H1 (cell line): ENCODE results near the gene PRKN. TPM values are rescaled to one million over a fixed set of nuclear protein-coding genes. Genes with fewer than 3 reads are reported as not detected.

Source experiments
- CTCF ChIA-PET: fragments of 300-600 bp; sonication (Branson Sonifier 250); formaldehyde crosslinking; loops from one replicate; lab custom pipeline; 2021; ENCODE audit not compliant: partially characterized antibody; lab: Charles Lee
- POLR2A ChIA-PET: fragments of 300-600 bp; sonication (Branson Sonifier 250); formaldehyde crosslinking; loops from one replicate; lab custom pipeline; 2021; ENCODE audit warnings: inconsistent platforms; ENCODE audit not compliant: partially characterized antibody; lab: Charles Lee
- DNase-seq, 2 experiments: peaks; one replicate each; pipeline versions ENCODE4 v3.0.0 to v3.0.0-alpha.2; 2010 to 2022; ENCODE audit warnings: low spot score in 2 of 2, low read depth in 1 of 2, mixed read lengths in 1 of 2
- FAIRE-seq: peaks from 2 replicates; lab custom pipeline; 2011; peaks lifted over from hg19 to GRCh38; lab: Jason Lieb, UNC
- H2AFZ ChIP-seq: 2 replicates; pipeline ENCODE4 v1.8.1; 2012; ENCODE audit warnings: low read length, inconsistent platforms
- H2AK5ac ChIP-seq: 2 replicates; pipeline ENCODE4 v1.6.1; 2013; ENCODE audit warnings: low read depth, low read length
- H2BK120ac ChIP-seq: replicated peaks from 2 replicates; pipeline ENCODE3; 2013; ENCODE audit warnings: low read depth, low read length, inconsistent platforms
- H2BK12ac ChIP-seq: 2 replicates; pipeline ENCODE4 v1.6.1; 2013; ENCODE audit warnings: low read depth, low read length
- H2BK15ac ChIP-seq: 2 replicates; pipeline ENCODE4 v1.6.1; 2013; ENCODE audit warnings: low read length
- H2BK20ac ChIP-seq: 2 replicates; pipeline ENCODE4 v1.6.1; 2013; ENCODE audit warnings: low read length
- H2BK5ac ChIP-seq: 2 replicates; pipeline ENCODE4 v1.6.1; 2013; ENCODE audit warnings: low read depth, low read length
- H3K14ac ChIP-seq: 2 replicates; pipeline ENCODE4 v1.6.1; 2013; ENCODE audit warnings: inconsistent platforms; ENCODE audit not compliant: insufficient read length
- H3K18ac ChIP-seq: 2 replicates; pipeline ENCODE4 v1.6.1; 2013; ENCODE audit warnings: low read length; ENCODE audit errors: extremely low read depth
- H3K23ac ChIP-seq: 2 replicates; pipeline ENCODE4 v1.6.1; 2013; ENCODE audit warnings: inconsistent platforms; ENCODE audit not compliant: insufficient read length
- H3K23me2 ChIP-seq: 2 replicates; pipeline ENCODE4 v1.6.1; 2013; ENCODE audit warnings: low read depth, low read length
- H3K27ac ChIP-seq: 2 replicates; pipeline ENCODE4 v1.6.1; 2011; ENCODE audit warnings: low read depth, low read length, inconsistent platforms
- H3K27me3 ChIP-seq, 4 experiments: replicated peaks in 1 of 4; 1 replicate in 1 of 4; 2 replicates in 3 of 4; pipeline versions ENCODE4 v1.6.1 to v1.8.1; 2011 to 2013; ENCODE audit warnings: low read length in 3 of 4, mild to moderate bottlenecking in 3 of 4, inconsistent platforms in 2 of 4, mixed read lengths in 2 of 4, moderate library complexity in 1 of 4; ENCODE audit not compliant: control insufficient read depth in 3 of 4, insufficient read depth in 3 of 4; ENCODE audit errors: extremely low read depth in 1 of 4
- H3K36me3 ChIP-seq, 4 experiments: 2 replicates each; pipeline versions ENCODE4 v1.6.1 to v1.8.1; 2011 to 2013; ENCODE audit warnings: mild to moderate bottlenecking in 4 of 4, low read length in 3 of 4, moderate library complexity in 2 of 4, control low read depth in 1 of 4, inconsistent platforms in 1 of 4; ENCODE audit not compliant: insufficient read depth in 4 of 4, control insufficient read depth in 2 of 4
- H3K4ac ChIP-seq: replicated peaks from 2 replicates; pipeline ENCODE3; 2013; ENCODE audit warnings: low read length, low read depth, mixed read lengths, inconsistent platforms; ENCODE audit not compliant: insufficient read length
- H3K4me1 ChIP-seq, 4 experiments: replicated peaks in 1 of 4; 1 replicate in 1 of 4; 2 replicates in 3 of 4; pipeline versions ENCODE4 v1.6.1 to v1.8.1; 2011 to 2013; ENCODE audit warnings: low read length in 3 of 4, inconsistent platforms in 2 of 4, mixed read lengths in 1 of 4; ENCODE audit not compliant: insufficient read depth in 4 of 4, control insufficient read depth in 3 of 4
- H3K4me2 ChIP-seq, 2 experiments: 2 replicates each; pipeline versions ENCODE4 v1.6.1 to v1.8.1; 2011 to 2013; ENCODE audit warnings: low read depth in 2 of 2, low read length in 2 of 2, control low read depth in 1 of 2, inconsistent platforms in 1 of 2, mild to moderate bottlenecking in 1 of 2; ENCODE audit not compliant: insufficient read depth in 1 of 2
- H3K4me3 ChIP-seq, 4 experiments: fragments of 200-600, 300-600 bp in 1 of 4; sonication (generic), shearing (Covaris generic), sonication (Bioruptor Twin) in 1 of 4; 2 replicates each; pipeline versions ENCODE4 v1.5.1 to v1.8.1; 2011 to 2016; ENCODE audit warnings: low read length in 4 of 4, low read depth in 3 of 4, control low read depth in 2 of 4, inconsistent platforms in 2 of 4, mild to moderate bottlenecking in 2 of 4, mixed read lengths in 1 of 4, moderate library complexity in 1 of 4; ENCODE audit not compliant: insufficient read depth in 2 of 4; ENCODE audit errors: extremely low read depth in 1 of 4
- H3K56ac ChIP-seq: replicated peaks from 2 replicates; pipeline ENCODE3; 2013; ENCODE audit warnings: low read depth, mild to moderate bottlenecking, mixed read lengths, low read length, inconsistent platforms; ENCODE audit not compliant: insufficient read length
- H3K79me1 ChIP-seq: 2 replicates; pipeline ENCODE4 v1.6.1; 2013; ENCODE audit warnings: low read depth, low read length, control low read depth
- H3K79me2 ChIP-seq, 2 experiments: 2 replicates each; pipeline versions ENCODE4 v1.6.1 to v1.8.1; 2012 to 2013; ENCODE audit warnings: low read length in 2 of 2, mild to moderate bottlenecking in 2 of 2, inconsistent platforms in 1 of 2; ENCODE audit not compliant: insufficient read depth in 2 of 2, control insufficient read depth in 1 of 2
- H3K9ac ChIP-seq, 4 experiments: replicated peaks in 1 of 4; 1 replicate in 1 of 4; 2 replicates in 3 of 4; pipeline versions ENCODE4 v1.6.1 to v1.8.1; 2011 to 2013; ENCODE audit warnings: low read depth in 3 of 4, low read length in 3 of 4, control low read depth in 2 of 4, mild to moderate bottlenecking in 2 of 4, moderate library complexity in 2 of 4, inconsistent platforms in 1 of 4; ENCODE audit errors: extremely low read depth in 1 of 4
- H3K9me3 ChIP-seq, 2 experiments: 2 replicates each; pipeline versions ENCODE4 v1.6.1 to v1.8.1; 2012 to 2013; ENCODE audit warnings: mild to moderate bottlenecking in 2 of 2, moderate library complexity in 2 of 2, control low read depth in 1 of 2, inconsistent platforms in 1 of 2, low read depth in 1 of 2, low read length in 1 of 2, mixed read lengths in 1 of 2; ENCODE audit not compliant: insufficient read depth in 2 of 2
- H4K20me1 ChIP-seq, 2 experiments: replicated peaks in 1 of 2; 2 replicates each; pipeline versions ENCODE3 to v1.8.1; 2011 to 2013; ENCODE audit warnings: inconsistent platforms in 2 of 2, low read length in 2 of 2, mild to moderate bottlenecking in 1 of 2; ENCODE audit not compliant: insufficient read depth in 2 of 2, control insufficient read depth in 1 of 2
- H4K5ac ChIP-seq: 2 replicates; pipeline ENCODE4 v1.6.1; 2013; ENCODE audit warnings: low read length, low read depth, mixed read lengths, inconsistent platforms; ENCODE audit not compliant: insufficient read length
- H4K8ac ChIP-seq: 2 replicates; pipeline ENCODE4 v1.8.0; 2013; ENCODE audit warnings: mild to moderate bottlenecking, moderate library complexity, low read length, inconsistent platforms; ENCODE audit not compliant: insufficient read depth; ENCODE audit errors: extremely low read depth
- H4K91ac ChIP-seq: replicated peaks from 2 replicates; pipeline ENCODE3; 2013; ENCODE audit warnings: low read length, mixed read lengths, inconsistent platforms; ENCODE audit not compliant: insufficient read length
- CBX5 ChIP-seq: fragments of 300-800, 300-1000 bp; sonication (generic); IDR thresholded peaks from 2 replicates; pipeline ENCODE4 v1.7.1; 2016; ENCODE audit warnings: antibody characterized with exemption, low read length, low read depth
- CTBP2 ChIP-seq: IDR thresholded peaks from 2 replicates; pipeline ENCODE4 v1.7.0; 2011; ENCODE audit warnings: borderline replicate concordance, mild to moderate bottlenecking, moderate library complexity, mixed read lengths, low read length; ENCODE audit not compliant: insufficient read depth, insufficient read length
- PHF8 ChIP-seq: fragments of 200-600 bp; sonication (generic); conservative IDR thresholded peaks from 2 replicates; pipeline ENCODE4 v1.7.1; 2012; ENCODE audit warnings: low read depth, mild to moderate bottlenecking, inconsistent platforms, low read length, moderate library complexity
- WGBS, 2 experiments: shearing (Covaris generic) in 1 of 2; methylation state at CpG; one replicate each; pipeline versions ENCODE4 v1.1.6 to v1.1.7; 2013 to 2015; ENCODE audit warnings: low lambda C conversion rate in 2 of 2, mixed read lengths in 2 of 2, inconsistent platforms in 1 of 2, low coverage in 1 of 2, missing lambda C conversion rate in 1 of 2; ENCODE audit not compliant: insufficient replicate concordance in 2 of 2, insufficient coverage in 1 of 2, insufficient read length in 1 of 2; ENCODE audit errors: extremely low coverage in 1 of 2, missing lambda C conversion rate in 1 of 2; 5-methylcytosine and 5-hydroxymethylcytosine counted together
- polyA plus RNA-seq, 7 experiments: library from polyadenylated mRNA; depleted of rRNA in 3 of 7; stranded (reverse) in 5 of 7; unstranded in 2 of 7; fragments of >200 nt in 5 of 7; fragments of 200-250 nt in 2 of 7; gene quantifications; 1 replicate in 5 of 7; 2 replicates in 1 of 7; 4 replicates in 1 of 7; pipeline versions ENCODE4 v1.2.1 to v1.2.3, GENCODE V29; 2011 to 2013; ENCODE audit warnings: missing spikeins in 2 of 7, mixed read lengths in 2 of 7
- total RNA-seq: library from RNA; stranded (reverse); fragmentation: NEBNext Ultra II Directional; extraction: Animal tissue kit (Norgen Biotek cat#: 25700); gene quantifications from 2 replicates; pipeline ENCODE4 v1.2.1, GENCODE V29; 2021
- TF ChIP-seq, protein P1 (sequence below): IDR thresholded peaks from 2 replicates; pipeline ENCODE4 v1.6.1; 2012; ENCODE audit warnings: low read length, inconsistent platforms

PRKN gene
- total and polyA plus RNA-seq, 2 of the 8 experiments (the other 6 are each of a cell fraction or from before 2014, with no cell fraction given): 0.13 to 0.29 TPM

DNA sequence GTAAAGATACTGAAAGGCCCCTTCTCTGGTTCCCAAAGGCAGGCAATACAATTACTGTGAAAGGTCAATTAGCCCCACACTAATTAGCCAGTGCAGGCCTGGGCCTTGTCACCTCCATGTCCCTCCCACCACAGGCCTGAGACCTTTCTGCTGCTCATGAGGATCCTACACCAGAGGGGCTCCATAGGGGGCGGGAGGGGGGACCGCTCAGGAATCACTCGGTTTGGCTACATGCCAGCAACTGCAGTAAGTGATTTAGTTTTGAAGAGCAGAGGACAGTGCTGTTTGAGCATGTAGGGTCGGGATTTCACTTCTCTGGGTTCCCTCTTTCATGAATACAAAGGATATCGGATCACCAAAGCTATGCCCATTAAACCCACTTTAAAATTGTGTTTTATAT, 455.6 kb downstream of the PRKN start:
- Histone ChIP-seq H3K18ac (no peak overlapping the region), H2BK12ac (no peak overlapping the region), H4K20me1 (no peaks in the 10 kb centered on the region), H4K5ac (no peak overlapping the region), H3K79me2 (no peaks in the 10 kb centered on the region), H3K36me3 (no peaks in the 10 kb centered on the region), H3K4ac (no peak overlapping the region), H3K9me3 (no peaks in the 10 kb centered on the region), H3K4me1 (no peaks in the 10 kb centered on the region), H2AK5ac (no peak overlapping the region), H4K91ac (no peak overlapping the region), H3K4me3 (no peak overlapping the region), H3K9ac (no peak overlapping the region), H3K27ac (no peak overlapping the region), H2AFZ (no peak overlapping the region)
- 75% methylated on average over 5 of the region's 5 CpGs; no CpG with 5 or more reads in 1 of the 2 experiments for WGBS, 2 experiments
- no peak for DNase-seq
- TF ChIP-seq CTBP2 (no peak), CBX5 (no peak), PHF8 (no peak)
- TF ChIP-seq, protein P1, sequence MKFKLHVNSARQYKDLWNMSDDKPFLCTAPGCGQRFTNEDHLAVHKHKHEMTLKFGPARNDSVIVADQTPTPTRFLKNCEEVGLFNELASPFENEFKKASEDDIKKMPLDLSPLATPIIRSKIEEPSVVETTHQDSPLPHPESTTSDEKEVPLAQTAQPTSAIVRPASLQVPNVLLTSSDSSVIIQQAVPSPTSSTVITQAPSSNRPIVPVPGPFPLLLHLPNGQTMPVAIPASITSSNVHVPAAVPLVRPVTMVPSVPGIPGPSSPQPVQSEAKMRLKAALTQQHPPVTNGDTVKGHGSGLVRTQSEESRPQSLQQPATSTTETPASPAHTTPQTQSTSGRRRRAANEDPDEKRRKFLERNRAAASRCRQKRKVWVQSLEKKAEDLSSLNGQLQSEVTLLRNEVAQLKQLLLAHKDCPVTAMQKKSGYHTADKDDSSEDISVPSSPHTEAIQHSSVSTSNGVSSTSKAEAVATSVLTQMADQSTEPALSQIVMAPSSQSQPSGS: no peak
- TF ChIP-seq, all 59 proteins: peak for 0
- H2BK20ac ChIP-seq: no peak overlapping the region
- H3K79me1 ChIP-seq: no peaks in the 10 kb centered on the region
- H3K27me3 ChIP-seq: no peaks in the 10 kb centered on the region
- H2BK15ac ChIP-seq: no peak overlapping the region
- H3K4me2 ChIP-seq: no peak overlapping the region
- no peaks in the 10 kb centered on the region for H3K23me2 ChIP-seq
- no peak overlapping the region for H2BK5ac ChIP-seq
- H3K56ac ChIP-seq: no peak overlapping the region
- H3K14ac ChIP-seq: no peak overlapping the region
- ChIA-PET CTCF (interaction anchor here (1.4 kb wide), 1 partner anchor 9 kb away, joined by 4 read pairs; no protein-coding TSS in a partner anchor), POLR2A (no interaction called here)
- H4K8ac ChIP-seq: no peak overlapping the region
- FAIRE-seq: no peak
- no peak overlapping the region for H2BK120ac ChIP-seq
- no peak overlapping the region for H3K23ac ChIP-seq
